ENCODE results near the gene YTHDF2. TPM values are rescaled to one million over a fixed set of nuclear protein-coding genes. Genes with fewer than 3 reads are reported as not detected.
"Not testable (repeated sequence)": the region's sequence is repeated elsewhere in the genome, so short reads cannot be mapped to it uniquely, and the experiment has no call there.

The YTHDF2 gene
- total RNA-seq, 1 donor from 2014 or later = 97.5 TPM

GRCh38 chr1:28719332-28719619 is 17.5 kb upstream of the YTHDF2 start:
- no peaks in the 10 kb centered on the region for H3K79me2 ChIP-seq (ENCODE audit: insufficient read depth, low read length)
- no peaks in the 10 kb centered on the region for H4K20me1 ChIP-seq (ENCODE audit: insufficient read depth, low read length)
- no peaks in the 10 kb centered on the region for H3K9me3 ChIP-seq (ENCODE audit: insufficient read depth, low read depth, low read length)
- H3K36me3 Mint-ChIP-seq (ENCODE audit: low read depth, unreplicated experiment) = no peaks in the 10 kb centered on the region
- H3K27me3 Mint-ChIP-seq (ENCODE audit: low read depth, unreplicated experiment) = no peaks in the 10 kb centered on the region
- no peak overlapping the region for H3K9ac ChIP-seq (ENCODE audit: low read length)
- peaks cover under 1% of the 10 kb centered on the region for H3K36me3 ChIP-seq (ENCODE audit: insufficient read depth, low read length)
- DNase-seq (ENCODE audit: low read depth) = no peak
- H3K4me1 Mint-ChIP-seq (ENCODE audit: low read depth, unreplicated experiment) = peaks cover 8% of the 10 kb centered on the region
- H3K4me3 Mint-ChIP-seq (ENCODE audit: unreplicated experiment) = no peak overlapping the region
- H2AFZ ChIP-seq (ENCODE audit: low read depth, low read length) = no peak overlapping the region
- no peak overlapping the region for H3K4me2 ChIP-seq (ENCODE audit: low read length)
- H3K4me3 ChIP-seq (ENCODE audit: insufficient read depth, low read depth, low read length) = no peak overlapping the region
- FAIRE-seq = no peak
- H3K27ac ChIP-seq (ENCODE audit: low read depth, low read length) = no peak overlapping the region
- H3K27ac Mint-ChIP-seq (ENCODE audit: unreplicated experiment) = no peak overlapping the region
- TF ChIP-seq EZH2 (IDR thresholded peaks at IDR 0.05; ENCODE audit: insufficient read depth, low read length) (no peak), CTCF (IDR thresholded peaks at IDR 0.05; ENCODE audit: insufficient read depth, low read depth, low read length) (no peak)
- H3K4me1 ChIP-seq (ENCODE audit: insufficient read depth, low read length) = peaks cover 6% of the 10 kb centered on the region
- H3K27me3 ChIP-seq (ENCODE audit: insufficient read depth, low read length) = no peaks in the 10 kb centered on the region
- H3K9me3 Mint-ChIP-seq (ENCODE audit: unreplicated experiment) = no peaks in the 10 kb centered on the region

DNA sequence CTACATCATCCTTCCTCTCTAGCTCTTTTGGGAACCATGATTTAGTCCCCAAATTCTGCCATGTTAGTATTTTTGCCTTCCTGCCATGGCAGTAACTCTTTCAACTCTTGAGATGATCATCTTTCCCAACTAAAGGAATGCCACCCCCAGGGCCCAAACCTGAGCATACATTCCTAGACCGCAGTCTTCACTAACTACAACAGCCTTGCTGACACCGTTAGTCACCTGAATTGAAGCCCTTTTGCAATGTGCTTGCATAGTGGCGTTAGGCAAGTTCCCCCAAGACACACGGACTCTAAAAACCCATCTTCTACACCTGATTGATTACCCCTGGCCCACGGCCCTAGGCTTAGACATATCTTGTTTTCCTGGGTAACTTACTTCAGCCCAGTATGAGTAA is 16.4 kb upstream of the YTHDF2 start:
- FAIRE-seq (no peak), DNase-seq (ENCODE audit: low read depth) (no peak)
- Histone ChIP-seq H4K20me1 (ENCODE audit: insufficient read depth, low read length) (no peaks in the 10 kb centered on the region), H3K27me3 (ENCODE audit: insufficient read depth, low read length) (no peaks in the 10 kb centered on the region), H3K79me2 (ENCODE audit: insufficient read depth, low read length) (no peaks in the 10 kb centered on the region), H3K9ac (ENCODE audit: low read length) (no peak overlapping the region), H3K27ac (ENCODE audit: low read depth, low read length) (no peak overlapping the region), H3K9me3 (ENCODE audit: insufficient read depth, low read depth, low read length) (no peaks in the 10 kb centered on the region), H2AFZ (ENCODE audit: low read depth, low read length) (no peak overlapping the region), H3K4me2 (ENCODE audit: low read length) (no peak overlapping the region), H3K36me3 (ENCODE audit: insufficient read depth, low read length) (no peaks in the 10 kb centered on the region), H3K4me1 (ENCODE audit: insufficient read depth, low read length) (peaks cover 6% of the 10 kb centered on the region), H3K4me3 (ENCODE audit: insufficient read depth, low read depth, low read length) (no peak overlapping the region)
- TF ChIP-seq CTCF (IDR thresholded peaks at IDR 0.05; ENCODE audit: insufficient read depth, low read depth, low read length) = no peak
- TF ChIP-seq EZH2 (IDR thresholded peaks at IDR 0.05; ENCODE audit: insufficient read depth, low read length) = no peak
- Mint-ChIP-seq H3K9me3 (ENCODE audit: unreplicated experiment) (no peaks in the 10 kb centered on the region), H3K4me1 (ENCODE audit: low read depth, unreplicated experiment) (peaks cover 8% of the 10 kb centered on the region), H3K4me3 (ENCODE audit: unreplicated experiment) (no peak overlapping the region), H3K36me3 (ENCODE audit: low read depth, unreplicated experiment) (no peaks in the 10 kb centered on the region), H3K27ac (ENCODE audit: unreplicated experiment) (no peak overlapping the region), H3K27me3 (ENCODE audit: low read depth, unreplicated experiment) (no peaks in the 10 kb centered on the region)

- H3K9me3 Mint-ChIP-seq (ENCODE audit: unreplicated experiment); H3K79me2 ChIP-seq (ENCODE audit: insufficient read depth, low read length); H3K4me1 Mint-ChIP-seq (ENCODE audit: low read depth, unreplicated experiment); H3K27me3 ChIP-seq (ENCODE audit: insufficient read depth, low read length); H3K9me3 ChIP-seq (ENCODE audit: insufficient read depth, low read depth, low read length); H3K27me3 Mint-ChIP-seq (ENCODE audit: low read depth, unreplicated experiment); H3K9ac ChIP-seq (ENCODE audit: low read length); H3K27ac ChIP-seq (ENCODE audit: low read depth, low read length); FAIRE-seq; DNase-seq (ENCODE audit: low read depth); H4K20me1 ChIP-seq (ENCODE audit: insufficient read depth, low read length); H3K27ac Mint-ChIP-seq (ENCODE audit: unreplicated experiment); H3K36me3 ChIP-seq (ENCODE audit: insufficient read depth, low read length); H3K4me3 ChIP-seq (ENCODE audit: insufficient read depth, low read depth, low read length); H2AFZ ChIP-seq (ENCODE audit: low read depth, low read length); H3K4me3 Mint-ChIP-seq (ENCODE audit: unreplicated experiment); H3K4me1 ChIP-seq (ENCODE audit: insufficient read depth, low read length); H3K36me3 Mint-ChIP-seq (ENCODE audit: low read depth, unreplicated experiment); H3K4me2 ChIP-seq (ENCODE audit: low read length): not testable (repeated sequence)
Measured at GRCh38 chr1:28721927-28722326, 14.8 kb upstream of the YTHDF2 start.

- H3K4me3 ChIP-seq (ENCODE audit: insufficient read depth, low read depth, low read length); DNase-seq (ENCODE audit: low read depth); H3K9ac ChIP-seq (ENCODE audit: low read length); H3K9me3 Mint-ChIP-seq (ENCODE audit: unreplicated experiment); H3K27ac Mint-ChIP-seq (ENCODE audit: unreplicated experiment); H3K27me3 Mint-ChIP-seq (ENCODE audit: low read depth, unreplicated experiment); H3K9me3 ChIP-seq (ENCODE audit: insufficient read depth, low read depth, low read length); H3K27ac ChIP-seq (ENCODE audit: low read depth, low read length); H3K4me1 ChIP-seq (ENCODE audit: insufficient read depth, low read length); H3K27me3 ChIP-seq (ENCODE audit: insufficient read depth, low read length); H3K4me1 Mint-ChIP-seq (ENCODE audit: low read depth, unreplicated experiment); H3K79me2 ChIP-seq (ENCODE audit: insufficient read depth, low read length); H3K36me3 ChIP-seq (ENCODE audit: insufficient read depth, low read length); H3K4me2 ChIP-seq (ENCODE audit: low read length); H3K4me3 Mint-ChIP-seq (ENCODE audit: unreplicated experiment); H2AFZ ChIP-seq (ENCODE audit: low read depth, low read length); H3K36me3 Mint-ChIP-seq (ENCODE audit: low read depth, unreplicated experiment); FAIRE-seq; H4K20me1 ChIP-seq (ENCODE audit: insufficient read depth, low read length): not testable (repeated sequence)
Measured at GRCh38 chr1:28725365-28725764, 11.4 kb upstream of the YTHDF2 start.
